Dermis microvascular lymphatic vessel endothelial cell (primary cell): ENCODE measurements around the gene FICD. TPM values are rescaled to one million over a fixed set of nuclear protein-coding genes. Genes with fewer than 3 reads are reported as not detected.

ENCODE experiments used
- DNase-seq, 2 donors: peaks; one replicate each; pipeline versions ENCODE4 v3.0.0 to v3.0.0-alpha.2; 2010; ENCODE audit warnings: low read depth in 2 of 2
- total RNA-seq: library from RNA; depleted of rRNA; stranded (reverse); fragments of >200 nt; gene quantifications from 2 replicates; pipeline ENCODE4 v1.2.1, GENCODE V29; 2014

The FICD gene
- total RNA-seq, 1 donor from 2014 or later: 4.5 TPM

DNA sequence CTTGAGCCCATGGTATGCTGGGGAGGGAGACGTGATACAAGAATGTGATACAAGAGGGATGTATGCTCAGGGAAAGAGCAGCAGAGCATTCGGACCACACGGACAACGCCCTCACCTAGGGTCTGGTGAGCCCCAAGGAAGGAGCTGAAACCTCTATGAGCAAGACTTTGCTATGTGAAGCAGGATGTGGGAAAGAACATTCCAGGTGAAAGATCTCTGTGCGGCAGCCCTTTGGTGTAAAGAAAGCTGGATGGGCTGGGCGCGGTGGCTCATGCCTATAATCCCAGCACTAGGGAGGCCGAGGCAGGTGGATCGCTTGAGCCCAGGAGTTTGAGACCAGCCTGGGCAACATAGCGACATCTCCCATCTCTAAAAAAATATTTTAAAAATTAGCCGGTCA, 16.9 kb upstream of the FICD start:
- no peak for DNase-seq

DNA sequence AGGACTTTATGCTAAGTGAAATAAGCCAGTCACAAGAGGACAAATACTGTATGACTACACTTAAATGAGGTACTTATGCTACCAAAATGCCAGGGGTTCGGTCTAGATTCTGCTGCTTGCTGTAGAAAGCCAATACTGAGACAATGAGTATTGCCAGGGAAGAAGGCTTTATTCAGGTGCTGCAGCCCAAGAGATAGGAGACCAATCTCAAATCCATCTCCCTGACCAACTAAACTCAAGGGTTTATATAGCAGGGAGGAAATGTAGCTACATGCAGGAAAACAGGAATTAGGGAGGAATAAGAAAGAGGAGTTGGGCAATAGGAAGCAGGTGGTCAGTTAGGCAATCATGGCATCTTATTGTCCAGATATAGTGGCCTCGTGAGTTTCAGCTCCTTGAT, 12.2 kb upstream of the FICD start:
- no peak for DNase-seq

DNA sequence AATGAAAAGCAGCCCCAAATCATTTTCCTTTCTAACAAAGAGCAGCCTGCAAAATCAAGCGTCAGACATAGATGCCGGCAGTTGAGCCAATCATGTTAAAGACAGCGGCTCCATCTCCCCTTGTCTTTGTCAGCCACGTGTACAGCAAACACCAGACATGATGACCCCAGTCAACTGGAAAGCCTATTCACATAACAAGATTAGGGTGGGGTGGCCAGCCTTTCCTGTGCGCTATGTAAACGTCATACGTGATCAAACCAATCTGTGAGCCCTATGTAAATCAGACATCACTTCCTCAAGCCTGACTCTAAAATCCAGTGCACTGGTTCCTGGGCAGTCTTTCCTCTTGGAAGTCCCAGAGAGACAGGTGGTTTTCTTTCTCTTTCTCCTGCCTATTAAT, 9.9 kb upstream of the FICD start:
- no peak for DNase-seq

DNA sequence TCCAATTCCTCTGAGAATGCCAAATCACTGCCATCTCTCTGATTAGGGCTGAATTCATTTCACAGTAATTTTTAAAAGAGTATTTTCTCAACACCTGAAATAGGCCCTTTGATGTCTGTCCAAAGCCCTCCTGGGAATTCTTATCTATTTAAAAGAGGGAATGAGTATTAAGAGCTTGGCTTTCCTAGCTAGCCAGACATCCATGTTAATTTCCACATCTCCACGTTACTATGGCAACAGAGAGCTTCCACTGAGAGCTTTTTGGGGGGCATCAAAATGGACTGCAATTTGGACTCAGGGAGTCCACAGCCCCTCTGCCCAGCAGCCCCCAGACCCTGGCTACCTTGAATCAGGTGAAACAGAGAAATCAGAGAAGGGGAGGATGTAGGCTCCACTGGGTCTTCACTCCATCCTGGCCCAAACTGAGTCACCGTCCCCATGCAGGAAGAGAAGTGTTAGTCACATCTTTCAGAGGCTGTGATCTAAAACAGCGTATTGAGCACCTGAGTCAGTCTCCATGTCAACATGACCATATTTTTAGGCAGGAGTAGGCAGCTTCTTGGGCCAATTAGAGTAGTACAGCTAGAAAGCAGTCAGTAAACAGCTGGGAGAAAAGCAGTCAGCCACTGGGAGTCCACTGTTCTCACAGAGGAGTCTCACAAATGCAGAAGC, 7.0 kb upstream of the FICD start:
- DNase-seq: no peak

DNA sequence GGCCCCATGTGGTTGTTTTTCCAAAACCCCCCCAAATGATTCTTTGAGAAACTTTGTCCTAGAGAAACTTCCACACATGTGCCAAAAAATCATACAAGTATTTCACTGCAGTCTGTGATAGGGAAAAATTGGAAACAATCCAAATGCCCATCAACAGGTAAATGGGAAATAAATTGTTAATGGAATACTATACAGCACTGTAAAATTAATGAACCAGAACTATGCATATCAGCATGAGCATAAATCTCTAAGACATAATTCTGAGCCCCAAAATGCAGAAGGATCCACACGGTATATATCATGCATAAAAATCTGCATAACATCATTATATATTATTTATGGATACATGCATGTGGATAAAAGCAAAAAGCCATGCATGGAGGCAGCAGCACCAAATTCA, 5.3 kb upstream of the FICD start:
- no peak for DNase-seq

DNA sequence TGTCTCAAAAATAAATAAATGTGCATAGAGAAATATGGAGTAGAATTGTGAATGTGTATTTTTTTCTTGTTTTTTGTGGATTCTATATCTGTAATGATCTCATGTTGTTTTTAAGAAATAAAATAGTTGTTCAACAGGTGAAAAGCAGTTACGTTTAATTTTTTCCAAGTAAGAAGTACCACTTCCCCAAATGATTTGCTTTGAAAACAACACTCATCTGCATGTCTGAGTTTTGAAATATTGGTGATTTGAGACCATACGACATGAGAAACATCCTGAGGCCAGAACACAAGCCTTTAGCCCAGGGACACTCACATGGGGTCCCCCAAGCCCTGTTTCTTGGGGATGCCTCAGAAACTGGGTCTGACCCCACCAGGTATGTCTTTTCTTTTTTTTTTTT, 4.2 kb upstream of the FICD start:
- DNase-seq: no peak

DNA sequence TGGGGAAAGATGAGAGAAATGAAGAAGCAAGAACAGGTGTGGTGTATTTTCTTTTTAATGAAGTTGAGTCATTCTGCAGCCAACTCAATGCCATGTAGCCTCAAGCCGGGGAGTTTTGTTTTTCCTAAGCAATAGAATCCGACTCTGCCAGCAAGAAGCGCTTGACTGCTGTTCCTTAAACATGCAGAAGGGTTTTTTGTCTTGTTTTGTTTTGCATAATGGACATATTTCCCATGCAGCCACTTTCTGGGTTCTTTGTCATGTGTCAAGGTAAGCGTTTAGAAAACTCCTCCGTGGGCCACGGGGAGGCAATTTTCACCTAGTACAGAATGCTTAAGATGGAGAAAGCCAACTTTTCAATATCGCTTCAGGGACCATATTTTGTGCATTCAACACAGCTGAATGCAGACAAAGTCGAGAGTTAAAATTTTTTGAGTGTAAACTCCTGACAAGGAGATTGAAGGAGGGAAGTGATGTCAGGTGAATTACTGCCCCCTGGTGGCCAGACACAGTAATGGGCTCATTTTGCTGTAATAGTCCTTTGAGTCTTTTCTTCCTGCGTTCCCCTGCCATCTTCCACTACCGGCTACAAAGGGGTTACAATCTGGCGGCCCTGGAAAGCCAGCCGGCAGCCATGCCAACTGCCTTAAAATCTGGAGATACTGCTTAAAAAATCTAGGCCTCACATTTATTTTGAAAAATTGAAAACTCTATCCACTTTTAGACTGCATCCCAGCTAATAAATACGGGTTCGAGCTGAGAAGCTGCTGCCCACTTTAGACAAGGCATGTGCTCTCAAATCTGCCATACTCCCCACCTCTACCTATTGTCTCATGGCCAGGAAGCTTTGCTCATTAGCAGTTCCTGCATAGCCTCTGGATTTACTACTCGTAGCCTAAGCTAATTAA, 3.2 kb upstream of the FICD start:
- peak; percentile 22 to 69 for DNase-seq

DNA sequence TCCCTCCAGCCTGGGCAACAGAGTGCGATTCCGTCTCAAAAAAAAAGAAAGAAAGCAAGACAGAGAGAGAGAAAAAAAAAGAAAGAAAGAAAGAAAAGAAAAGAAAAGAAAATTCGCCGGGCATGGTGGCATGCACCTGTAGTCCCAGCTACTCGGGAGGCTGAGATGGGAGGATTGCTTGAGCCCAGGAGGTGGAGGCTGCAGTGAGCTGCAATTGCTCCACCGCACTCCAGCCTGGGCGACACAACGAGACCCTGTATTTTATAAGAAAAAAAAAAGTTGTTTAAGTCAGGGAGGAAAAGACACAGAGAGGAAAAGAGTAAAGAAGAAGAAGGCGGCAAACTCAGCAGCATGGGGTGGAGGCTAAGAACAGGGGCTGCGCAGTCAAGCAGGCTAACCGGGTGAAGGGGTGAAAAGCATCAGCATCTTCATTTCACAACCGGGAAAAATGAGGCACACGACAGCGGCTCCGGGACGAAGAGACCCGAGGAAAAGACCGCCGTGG, 557 bp upstream of the FICD start:
- DNase-seq: no peak

DNA sequence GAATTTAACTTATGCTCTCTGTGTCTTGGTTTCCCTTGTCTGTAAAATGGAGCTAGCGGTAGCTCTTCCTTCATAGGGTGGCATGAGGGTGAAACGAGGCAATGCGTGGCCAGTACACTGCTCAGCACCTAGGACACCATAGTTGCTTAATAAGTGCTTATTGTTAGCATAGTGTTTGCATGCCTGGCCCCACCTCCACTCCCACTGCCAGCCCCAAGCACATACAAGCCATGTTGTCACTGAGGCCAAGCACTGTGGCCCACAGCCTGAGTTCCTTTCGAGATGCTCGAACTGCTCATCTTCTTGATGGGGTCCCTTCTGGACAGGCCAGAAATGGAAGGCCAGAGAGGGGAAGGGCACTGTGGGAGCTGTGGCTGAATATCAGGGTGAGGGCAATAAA, 839 bp downstream of the FICD start:
- DNase-seq: peak in 1 of 2 donors; percentile 12

DNA sequence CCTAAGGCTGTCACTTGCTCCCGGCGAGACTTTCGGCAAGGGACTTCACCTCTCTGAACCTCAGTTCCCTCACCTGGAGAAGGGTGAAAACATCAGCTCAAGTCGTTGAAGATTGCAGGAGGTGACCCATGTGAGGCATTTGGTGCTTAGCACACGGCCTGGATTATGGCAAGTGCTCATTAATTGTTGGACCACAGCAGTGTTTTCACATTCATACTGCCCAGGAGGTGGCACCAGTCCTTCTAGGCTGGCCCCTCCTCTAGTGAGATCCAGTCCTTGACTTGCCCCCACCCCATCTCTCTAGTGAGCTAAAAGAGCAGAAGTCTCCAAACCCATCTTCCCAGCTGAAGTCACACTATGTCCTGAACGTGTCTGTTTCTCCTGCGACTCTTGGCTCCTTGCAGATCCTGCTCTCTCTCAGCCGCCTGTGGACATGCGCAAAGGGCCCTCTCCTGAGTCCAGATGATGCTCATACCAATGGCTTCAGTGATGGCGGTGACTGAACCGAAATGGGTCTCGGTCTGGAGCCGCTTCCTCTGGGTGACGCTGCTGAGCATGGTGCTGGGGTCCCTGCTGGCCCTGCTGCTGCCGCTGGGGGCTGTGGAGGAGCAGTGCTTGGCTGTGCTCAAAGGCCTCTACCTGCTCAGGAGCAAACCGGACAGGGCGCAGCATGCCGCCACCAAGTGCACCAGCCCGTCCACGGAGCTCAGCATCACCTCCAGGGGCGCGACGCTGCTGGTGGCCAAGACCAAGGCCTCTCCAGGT, 1.6 kb downstream of the FICD start:
- DNase-seq: peak in 1 of 2 donors; percentile 36

DNA sequence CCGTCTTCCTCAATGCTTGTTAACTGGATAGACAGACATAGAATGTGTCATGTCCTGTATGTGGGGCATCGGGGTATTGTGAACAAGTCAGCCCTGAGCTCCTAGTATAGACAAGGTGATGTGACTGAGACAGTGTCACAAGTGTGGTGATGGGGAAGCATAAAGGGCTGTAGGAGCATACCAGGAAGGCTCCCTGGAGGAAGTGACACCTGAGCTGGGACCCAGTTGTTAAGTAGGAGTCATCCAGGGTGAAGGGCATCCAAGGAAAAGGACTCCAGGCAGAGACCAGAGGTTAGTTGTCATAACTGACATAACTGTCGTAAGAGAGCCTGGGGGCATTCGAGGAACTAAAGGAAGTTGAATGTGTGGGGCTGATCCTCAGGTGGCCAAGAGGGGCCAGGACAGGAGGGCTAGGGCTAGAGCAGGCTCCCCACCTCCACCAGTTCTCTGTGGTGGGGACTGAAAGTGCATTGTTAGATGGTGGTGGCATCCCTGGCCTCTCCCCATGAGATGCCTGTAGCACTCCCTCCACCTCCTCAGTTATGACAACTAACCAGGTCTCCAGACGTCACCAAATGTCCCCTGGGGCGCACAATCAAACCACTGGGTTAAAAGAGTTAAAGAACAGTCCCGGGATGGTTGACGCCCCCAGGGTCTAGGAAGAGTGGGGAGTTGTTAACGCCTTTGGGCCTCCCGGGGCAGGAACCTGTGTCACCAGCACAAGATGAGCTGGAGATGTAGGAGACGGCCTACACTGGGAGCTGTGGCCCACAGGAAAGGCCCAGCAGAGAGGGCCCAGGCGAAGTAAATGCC, 2.4 kb downstream of the FICD start:
- no peak for DNase-seq

DNA sequence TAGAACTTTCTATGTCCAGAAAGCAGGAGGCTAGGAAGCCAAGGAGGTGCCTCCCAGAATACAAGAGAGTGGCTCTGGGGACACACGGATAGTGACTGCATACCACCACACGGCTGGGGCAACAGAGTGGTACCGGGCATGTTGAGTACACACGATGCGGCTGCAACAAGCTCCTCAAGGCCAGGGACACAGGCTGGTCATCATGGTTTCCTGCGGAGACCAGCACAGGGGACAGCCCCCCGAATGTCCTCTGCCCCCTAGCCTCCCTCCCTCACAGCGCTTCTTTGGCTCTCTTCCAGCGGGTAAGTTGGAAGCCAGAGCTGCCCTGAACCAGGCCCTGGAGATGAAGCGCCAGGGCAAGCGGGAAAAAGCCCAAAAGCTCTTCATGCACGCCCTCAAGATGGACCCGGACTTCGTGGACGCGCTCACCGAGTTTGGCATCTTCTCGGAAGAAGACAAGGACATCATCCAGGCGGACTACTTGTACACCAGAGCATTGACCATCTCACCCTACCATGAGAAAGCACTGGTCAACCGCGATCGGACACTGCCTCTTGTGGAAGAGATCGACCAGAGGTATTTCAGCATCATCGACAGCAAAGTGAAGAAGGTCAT, 3.1 kb downstream of the FICD start:
- no peak for DNase-seq

DNA sequence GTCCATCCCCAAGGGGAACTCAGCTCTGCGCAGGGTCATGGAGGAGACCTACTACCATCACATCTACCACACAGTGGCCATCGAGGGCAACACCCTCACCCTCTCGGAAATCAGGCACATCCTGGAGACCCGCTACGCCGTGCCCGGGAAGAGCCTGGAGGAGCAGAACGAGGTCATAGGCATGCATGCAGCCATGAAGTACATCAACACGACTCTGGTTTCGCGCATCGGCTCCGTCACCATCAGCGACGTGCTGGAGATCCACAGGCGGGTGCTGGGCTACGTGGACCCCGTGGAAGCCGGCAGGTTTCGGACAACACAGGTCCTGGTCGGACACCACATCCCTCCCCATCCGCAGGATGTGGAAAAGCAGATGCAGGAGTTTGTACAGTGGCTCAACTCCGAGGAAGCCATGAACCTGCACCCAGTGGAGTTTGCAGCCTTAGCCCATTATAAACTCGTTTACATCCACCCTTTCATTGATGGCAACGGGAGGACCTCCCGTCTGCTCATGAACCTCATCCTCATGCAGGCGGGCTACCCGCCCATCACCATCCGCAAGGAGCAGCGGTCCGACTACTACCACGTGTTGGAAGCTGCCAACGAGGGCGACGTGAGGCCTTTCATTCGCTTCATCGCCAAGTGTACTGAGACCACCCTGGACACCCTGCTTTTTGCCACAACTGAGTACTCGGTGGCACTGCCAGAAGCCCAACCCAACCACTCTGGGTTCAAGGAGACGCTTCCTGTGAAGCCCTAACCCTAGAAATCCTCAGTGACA, 3.8 kb downstream of the FICD start:
- no peak for DNase-seq

DNA sequence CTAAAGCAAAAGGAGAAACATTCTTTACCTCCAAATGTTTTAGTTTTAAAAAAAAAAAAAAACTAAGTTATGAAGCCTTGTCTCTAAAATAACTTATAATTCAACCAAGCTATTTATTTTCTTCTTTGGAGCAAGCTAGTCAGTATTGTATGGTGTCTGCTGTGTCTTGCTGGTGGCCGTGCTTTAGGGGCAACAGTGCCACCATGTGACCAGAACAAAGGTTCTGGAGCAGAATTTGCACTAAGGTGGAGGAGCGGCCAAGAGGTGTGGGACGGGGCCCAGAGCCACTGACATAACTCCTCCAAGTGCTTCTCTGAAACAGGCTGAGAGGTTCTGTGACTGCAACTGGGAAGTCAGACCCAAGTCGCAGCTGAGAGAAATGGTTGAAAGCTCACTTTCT, 4.5 kb downstream of the FICD start:
- no peak for DNase-seq

DNA sequence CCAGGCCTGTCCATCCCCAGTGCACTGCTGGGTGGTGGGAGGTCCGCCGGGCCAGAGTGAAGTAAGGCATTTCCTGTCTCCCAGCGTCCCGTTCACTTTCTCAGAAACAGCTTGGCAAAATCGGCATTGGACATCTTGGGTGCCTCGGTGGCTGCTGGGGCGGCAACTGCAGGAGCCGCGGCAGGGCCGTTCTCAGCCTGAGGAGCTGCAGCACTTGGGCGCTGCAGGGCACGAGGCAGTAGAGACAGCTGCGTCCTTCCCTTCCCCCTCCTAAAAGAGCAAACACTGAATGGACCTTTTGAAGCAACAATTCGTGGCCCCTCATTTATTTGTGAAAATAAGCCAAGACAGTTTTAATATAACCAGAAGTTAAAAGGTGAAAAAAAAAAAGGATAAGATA, 8.3 kb downstream of the FICD start:
- no peak for DNase-seq

DNA sequence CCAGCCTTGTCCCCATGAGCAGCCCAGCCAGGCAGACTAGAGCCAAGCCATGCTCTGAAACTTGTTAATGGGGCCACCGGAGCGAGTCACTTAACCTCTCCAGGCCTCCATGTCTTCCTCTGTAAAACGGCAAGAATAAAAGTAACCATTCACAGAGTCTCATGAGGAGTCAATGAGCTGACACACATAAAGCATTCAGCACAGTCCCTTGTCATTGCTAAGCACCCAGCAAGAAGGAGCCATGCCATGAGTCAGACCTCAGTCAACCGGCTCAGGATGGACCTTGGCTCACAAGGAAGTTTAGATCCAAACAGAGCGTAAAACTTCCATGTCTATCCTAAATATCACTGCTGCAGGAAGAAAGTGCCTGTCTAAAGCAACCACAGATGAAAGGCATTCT, 10.6 kb downstream of the FICD start:
- DNase-seq: no peak

DNA sequence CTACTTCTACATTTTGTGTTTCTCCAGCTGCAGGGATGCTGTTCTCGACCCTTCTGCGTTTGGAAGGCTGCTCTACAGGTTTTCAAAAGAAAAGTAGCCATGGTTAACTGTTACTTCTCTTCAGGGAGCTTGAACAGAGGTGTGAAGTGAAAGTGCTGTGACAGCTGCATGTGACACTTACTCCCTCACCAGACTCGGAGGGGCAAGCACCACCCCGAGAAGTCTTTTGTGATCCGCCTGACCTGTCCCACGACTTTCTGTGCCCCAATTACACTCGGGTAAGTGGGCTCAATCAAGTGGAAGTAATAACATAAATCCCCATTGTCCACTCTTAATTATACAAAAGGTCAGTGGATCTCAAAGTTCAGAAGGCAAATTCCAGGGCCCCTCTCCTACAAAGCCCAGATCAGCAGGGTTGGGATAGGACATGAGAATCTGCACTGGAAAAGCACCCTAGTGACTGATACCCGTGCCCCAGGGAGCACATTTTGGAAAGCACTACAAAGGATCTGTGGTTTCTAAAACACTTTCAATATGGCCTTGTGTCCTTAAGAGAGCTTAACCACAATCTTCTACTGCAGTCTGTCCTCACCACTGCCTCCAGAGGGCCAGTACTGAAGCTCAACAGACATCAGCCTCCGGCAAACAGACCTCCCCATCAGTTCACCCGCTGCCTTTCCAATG, 11.5 kb downstream of the FICD start:
- no peak for DNase-seq

DNA sequence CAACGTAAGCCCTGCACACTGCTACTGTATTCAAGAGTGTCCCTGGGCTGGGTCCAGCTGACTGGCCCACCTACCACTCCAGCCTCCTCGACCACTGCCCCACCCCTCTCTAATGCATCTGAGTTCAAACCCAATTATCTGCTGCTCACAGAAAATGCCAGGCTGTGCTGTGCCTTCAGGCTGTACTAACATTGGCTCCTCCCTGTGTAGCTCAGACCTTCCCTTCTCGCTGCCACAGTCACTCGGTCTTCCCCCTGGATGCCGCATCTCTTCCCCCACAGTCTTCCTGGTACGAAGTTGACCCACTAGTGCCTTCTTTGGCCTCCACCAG, 12.1 kb downstream of the FICD start:
- no peak for DNase-seq

DNA sequence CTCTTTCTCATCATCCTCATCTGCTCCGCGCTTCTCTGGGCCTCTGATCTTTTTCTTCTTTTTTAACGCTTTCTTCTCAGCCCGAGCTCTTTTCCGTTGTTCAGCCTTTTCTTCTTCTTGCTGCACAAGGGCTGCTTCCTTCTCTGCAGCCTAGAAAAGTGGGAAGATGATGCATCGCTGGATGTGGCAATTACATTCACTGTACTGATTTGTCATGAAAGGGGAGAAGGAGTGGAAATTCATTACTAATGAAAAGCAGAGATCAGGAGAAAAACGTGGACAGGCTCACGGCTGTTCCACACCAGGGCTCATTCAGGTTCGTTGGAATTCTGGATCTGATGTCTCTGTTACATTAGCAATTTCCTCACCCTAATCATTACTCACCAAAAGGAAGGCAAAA, 15.1 kb downstream of the FICD start:
- DNase-seq: no peak
